GM23248 (cell line): ENCODE measurements around the gene DNAH8.

Experiments used
- EZH2 ChIP-seq: fragments of 200-600 bp; sonication (generic); IDR thresholded peaks from 2 replicates; pipeline ENCODE4 v1.6.1; 2018; ENCODE audit warnings: antibody characterized with exemption, mild to moderate bottlenecking; ENCODE audit not compliant: insufficient read depth, poor library complexity, severe bottlenecking
- EZH2phosphoT487 ChIP-seq: fragments of 200-600 bp; sonication (generic); IDR thresholded peaks from 2 replicates; pipeline ENCODE4 v1.6.1; 2018; ENCODE audit warnings: antibody characterized with exemption, moderate library complexity, mild to moderate bottlenecking, low read depth; ENCODE audit not compliant: insufficient read depth

GRCh38 chr6:38877721-38878120 lies 162.6 kb downstream of the DNAH8 start:
- TF ChIP-seq EZH2 (no peak), EZH2phosphoT487 (no peak)
